ENCODE results near the gene UBQLN4.

DNA sequence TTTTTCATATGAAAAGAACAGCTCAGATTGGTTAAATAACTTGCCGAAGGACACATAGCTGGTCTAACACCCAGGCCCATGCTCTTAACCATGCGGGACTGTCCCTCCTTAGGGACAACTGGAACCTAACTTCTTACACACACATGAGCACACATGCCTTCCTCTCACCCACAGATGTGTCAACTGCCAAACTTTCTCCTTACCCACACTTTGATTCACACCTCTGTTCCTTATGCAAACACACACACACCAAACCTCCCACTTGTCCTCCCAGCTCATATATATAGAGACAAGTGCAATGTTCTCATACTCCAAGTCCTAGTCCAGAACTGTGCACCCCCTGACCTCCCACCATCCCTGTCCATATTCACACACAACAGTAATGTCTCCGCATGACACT lies 11.6 kb upstream of the UBQLN4 start:
- no peak for TF ChIP-seq CTCF (conservative IDR thresholded peaks at IDR 0.05; ENCODE audit: low read depth, low read length)
- no peak for TF ChIP-seq EZH2 (IDR thresholded peaks at IDR 0.05; ENCODE audit: borderline replicate concordance, low read depth, low read length, poor library complexity, severe bottlenecking)

Measured in A673 (cell line).